Spleen (tissue), 7 donors: ENCODE results near the gene JAG1.

ENCODE experiments used
- CTCF ChIP-seq, 11 experiments: fragments of 200-600 bp in 7 of 11; fragments of 450-650 bp in 4 of 11; sonication (generic) in 4 of 11; IDR thresholded peaks in 8 of 11; conservative IDR thresholded peaks in 3 of 11; 1 replicate in 7 of 11; 2 replicates in 4 of 11; pipeline versions ENCODE4 v1.4.0 to v1.8.0; 2016 to 2021; ENCODE audit warnings: antibody characterized with exemption in 11 of 11, inconsistent platforms in 4 of 11, mild to moderate bottlenecking in 1 of 11
- POLR2A ChIP-seq, 3 donors: fragments of 450-650 bp; IDR thresholded peaks; one replicate each; pipeline ENCODE4 v1.5.1; 2017; ENCODE audit warnings: antibody characterized with exemption in 3 of 3, mild to moderate bottlenecking in 1 of 3
- POLR2AphosphoS5 ChIP-seq, 3 donors: sonication (generic); formaldehyde crosslinking; IDR thresholded peaks; one replicate each; pipeline ENCODE4 v1.5.1; 2017; ENCODE audit warnings: antibody characterized with exemption in 3 of 3
- donor health status: DM: no; HTN: no; CAD: no; lungs with moderate emphysema.
- donor health status: DM: no; HTN: no; CAD: no.
- donor health status: DM: no; HTN: no; CAD: no.

- TF ChIP-seq CTCF (IDR thresholded peaks at IDR 0.05 in 8 of 11, conservative IDR thresholded peaks at IDR 0.05 in 3 of 11), result no peak
- no peak for TF ChIP-seq POLR2A (IDR thresholded peaks at IDR 0.05)
- no peak for TF ChIP-seq POLR2AphosphoS5 (IDR thresholded peaks at IDR 0.05)
Observed at GRCh38 chr20:10626896-10627295, 46.9 kb downstream of the JAG1 start.
